B cell (primary cell): ENCODE measurements around the gene MIR17HG. TPM values are rescaled to one million over a fixed set of nuclear protein-coding genes. Genes with fewer than 3 reads are reported as not detected.

Source experiments
- ATAC-seq: fragments of 200-7000 bp; cut with Tn5 transposase; one replicate; pipeline ENCODE4 v1.10.0; 2021; ENCODE audit warnings: low read depth, mild to moderate bottlenecking, moderate number of reproducible peaks, moderate library complexity
- CTCF ChIA-PET: fragments of 350-600 bp; sonication (Branson Sonifier 250); formaldehyde crosslinking; loops from one replicate; lab custom pipeline; 2021; ENCODE audit warnings: antibody characterized with exemption, inconsistent platforms; lab: Charles Lee
- POLR2A ChIA-PET: fragments of 350-600 bp; sonication (Branson Sonifier 250); formaldehyde crosslinking; loops from one replicate; lab custom pipeline; 2021; ENCODE audit warnings: antibody characterized with exemption; lab: Charles Lee
- DNase-seq: peaks from one replicate; pipeline ENCODE4 v3.0.0; 2013
- H2AFZ ChIP-seq: 2 replicates; pipeline ENCODE4 v1.6.1; 2012; ENCODE audit warnings: mild to moderate bottlenecking, low read depth, low read length; ENCODE audit not compliant: insufficient read depth, poor library complexity, severe bottlenecking
- H3K27ac ChIP-seq, 2 donors: 1 replicate in 1 of 2; 2 replicates in 1 of 2; pipeline ENCODE4 v1.5.1; 2012 to 2013; ENCODE audit warnings: low read length in 2 of 2, mild to moderate bottlenecking in 2 of 2, moderate library complexity in 1 of 2
- H3K27me3 ChIP-seq, 4 experiments: fragments of 200-600 bp in 1 of 4; sonication (generic) in 1 of 4; replicated peaks in 1 of 4; 1 replicate in 2 of 4; 2 replicates in 2 of 4; pipeline versions ENCODE4 v1.6.1 to v1.7.0; 2013 to 2016; ENCODE audit warnings: low read length in 3 of 4, mild to moderate bottlenecking in 2 of 4, mixed read lengths in 1 of 4, moderate library complexity in 1 of 4; ENCODE audit not compliant: insufficient read depth in 4 of 4, control insufficient read depth in 3 of 4; ENCODE audit errors: control extremely low read depth in 1 of 4
- H3K36me3 ChIP-seq, 2 experiments: replicated peaks in 1 of 2; 1 replicate in 1 of 2; 2 replicates in 1 of 2; pipeline versions ENCODE4 v1.6.1 to v1.7.1; 2013; ENCODE audit warnings: low read length in 1 of 2; ENCODE audit not compliant: insufficient read depth in 2 of 2, control insufficient read depth in 1 of 2; ENCODE audit errors: control extremely low read depth in 1 of 2, extremely low read depth in 1 of 2
- H3K4me1 ChIP-seq, 2 donors: fragments of 200-600 bp in 1 of 2; sonication (generic) in 1 of 2; 1 replicate in 1 of 2; 2 replicates in 1 of 2; pipeline versions ENCODE4 v1.5.1 to v1.6.1; 2013 to 2017; ENCODE audit warnings: low read length in 2 of 2; ENCODE audit not compliant: control insufficient read depth in 2 of 2, insufficient read depth in 2 of 2
- H3K4me2 ChIP-seq: replicated peaks from 2 replicates; pipeline ENCODE3; 2012; ENCODE audit warnings: mild to moderate bottlenecking, low read depth, low read length; ENCODE audit not compliant: poor library complexity, severe bottlenecking
- H3K4me3 ChIP-seq, 5 experiments: fragments of 200-600 bp in 1 of 5; sonication (generic) in 1 of 5; 1 replicate in 3 of 5; 2 replicates in 2 of 5; pipeline versions ENCODE4 v1.5.1 to v1.7.0; 2011 to 2016; ENCODE audit warnings: low read length in 4 of 5, mild to moderate bottlenecking in 4 of 5, low read depth in 2 of 5, control low read depth in 1 of 5, moderate library complexity in 1 of 5; ENCODE audit not compliant: insufficient read depth in 1 of 5; ENCODE audit errors: control extremely low read depth in 1 of 5, extremely low read depth in 1 of 5
- H3K79me2 ChIP-seq: fragments of 200-600 bp; sonication (generic); one replicate; pipeline ENCODE4 v1.6.0; 2016; ENCODE audit warnings: low read length; ENCODE audit not compliant: control insufficient read depth, insufficient read depth
- H3K9ac ChIP-seq: fragments of 200-600 bp; sonication (generic); 2 replicates; pipeline ENCODE4 v1.6.1; 2017; ENCODE audit warnings: mild to moderate bottlenecking, low read length, moderate library complexity
- H3K9me3 ChIP-seq, 3 donors: one replicate each; pipeline versions ENCODE4 v1.6.1 to v1.7.1; 2013; ENCODE audit warnings: low read length in 2 of 3; ENCODE audit not compliant: control insufficient read depth in 2 of 3, insufficient read depth in 1 of 3; ENCODE audit errors: control extremely low read depth in 1 of 3
- H4K20me1 ChIP-seq: 2 replicates; pipeline ENCODE4 v1.6.0; 2012; ENCODE audit warnings: mild to moderate bottlenecking, low read length; ENCODE audit not compliant: insufficient read depth, control insufficient read depth, poor library complexity, severe bottlenecking
- H3K27ac Mint-ChIP-seq: one replicate; pipeline ENCODE4 v1.8.0; 2021; ENCODE audit warnings: mixed read lengths
- H3K27me3 Mint-ChIP-seq: one replicate; pipeline ENCODE4 v1.8.0; 2021; ENCODE audit warnings: mixed read lengths
- H3K4me1 Mint-ChIP-seq: one replicate; pipeline ENCODE4 v1.8.0; 2021; ENCODE audit warnings: mixed read lengths
- H3K4me3 Mint-ChIP-seq: one replicate; pipeline ENCODE4 v1.8.0; 2021; ENCODE audit warnings: mixed read lengths
- H3K9me3 Mint-ChIP-seq: one replicate; pipeline ENCODE4 v1.8.0; 2022; ENCODE audit warnings: mixed read lengths; ENCODE audit not compliant: insufficient read depth
- CTCF ChIP-seq: fragments of 200-600 bp; IDR thresholded peaks from one replicate; pipeline ENCODE4 v1.8.0; 2022; ENCODE audit warnings: antibody characterized with exemption, mild to moderate bottlenecking
- EZH2 ChIP-seq: IDR thresholded peaks from 2 replicates; pipeline ENCODE4 v1.6.1; 2012; ENCODE audit warnings: borderline replicate concordance, low read depth, mild to moderate bottlenecking, moderate library complexity, low read length; ENCODE audit not compliant: insufficient read depth, poor library complexity, severe bottlenecking
- WGBS: methylation state at CpG from one replicate; pipeline ENCODE4 v1.1.5; 2013; ENCODE audit warnings: missing lambda C conversion rate; ENCODE audit not compliant: insufficient coverage; 5-methylcytosine and 5-hydroxymethylcytosine counted together
- intact Hi-C: fragments of 100-400 bp; cut with micrococcal nuclease; formaldehyde crosslinking; loops from one replicate; pipeline ENCODE4 v1.10.0; 2022
- polyA plus RNA-seq: library from polyadenylated mRNA; depleted of rRNA; stranded (reverse); fragments of >200 nt; gene quantifications from 2 replicates; pipeline ENCODE4 v1.2.3, GENCODE V29; 2012
- total RNA-seq, 2 donors: library from RNA; stranded (reverse); fragments of 120-200 nt in 1 of 2; gene quantifications; 1 replicate in 1 of 2; 2 replicates in 1 of 2; pipeline versions ENCODE4 v1.2.3 to v1.2.4, GENCODE V29; 2013 to 2022

The MIR17HG gene
- total and polyA plus RNA-seq, 2 donors (not counting 1 experiment from before 2014, with no cell fraction given): 6.0 to 17.1 TPM

- ChIA-PET CTCF (interaction anchor here (1.0 to 1.5 kb wide), 6 partner anchors 8 to 340 kb away, joined by 3 to 9 read pairs (median 3); no protein-coding TSS in a partner anchor), POLR2A (no interaction called here)
- intact Hi-C loops: no loop called here
- Histone ChIP-seq H3K9me3 (no peaks in the 10 kb centered on the region), H3K4me2 (no peak overlapping the region), H3K4me1 (no peaks in the 10 kb centered on the region), H3K9ac (no peak overlapping the region), H3K27me3 (no peaks in the 10 kb centered on the region), H3K36me3 (no peaks in the 10 kb centered on the region), H4K20me1 (no peaks in the 10 kb centered on the region), H3K27ac (no peak overlapping the region), H3K4me3 (no peak overlapping the region), H2AFZ (no peak overlapping the region), H3K79me2 (no peaks in the 10 kb centered on the region)
- no peak overlapping the region for H3K27ac Mint-ChIP-seq
- no peak for TF ChIP-seq EZH2
- no peak for TF ChIP-seq CTCF
- DNase-seq: no peak
- no peak for ATAC-seq
- peaks cover 7% of the 10 kb centered on the region for H3K27me3 Mint-ChIP-seq
- H3K4me1 Mint-ChIP-seq: no peaks in the 10 kb centered on the region
- no peaks in the 10 kb centered on the region for H3K9me3 Mint-ChIP-seq
- no peak overlapping the region for H3K4me3 Mint-ChIP-seq
Observed at GRCh38 chr13:91381371-91381770, 33.9 kb downstream of the MIR17HG start.

- CTCF ChIA-PET: no interaction called here
- no peaks in the 10 kb centered on the region for H3K9me3 Mint-ChIP-seq
- H3K9me3 ChIP-seq: no peaks in the 10 kb centered on the region
- H3K4me1 Mint-ChIP-seq: no peaks in the 10 kb centered on the region
- no peak overlapping the region for H3K27ac ChIP-seq
- H3K4me1 ChIP-seq: no peaks in the 10 kb centered on the region
- WGBS: 74% methylated on average over 3 of the region's 4 CpGs
- no peak overlapping the region for H3K4me2 ChIP-seq
- TF ChIP-seq CTCF: no peak
- TF ChIP-seq EZH2: no peak
- H3K79me2 ChIP-seq: no peaks in the 10 kb centered on the region
- POLR2A ChIA-PET: no interaction called here
- ATAC-seq (no peak), DNase-seq (no peak)
- H3K27ac Mint-ChIP-seq: no peak overlapping the region
- H3K27me3 Mint-ChIP-seq: peaks cover 16% of the 10 kb centered on the region
- no peaks in the 10 kb centered on the region for H3K36me3 ChIP-seq
- no peak overlapping the region for H3K4me3 Mint-ChIP-seq
- no peaks in the 10 kb centered on the region for H4K20me1 ChIP-seq
- H3K9ac ChIP-seq: no peak overlapping the region
- H3K4me3 ChIP-seq: no peak overlapping the region
- intact Hi-C loops: no loop called here
- H2AFZ ChIP-seq: no peak overlapping the region
- no peaks in the 10 kb centered on the region for H3K27me3 ChIP-seq
Observed at GRCh38 chr13:91383836-91384235, 36.3 kb downstream of the MIR17HG start.
